ENCODE data around the gene TRMT112. TPM values are rescaled to one million over a fixed set of nuclear protein-coding genes. Genes with fewer than 3 reads are reported as not detected.
A peak's percentile ranks its signal among the peaks of the same experiment; 100 is the strongest.

The TRMT112 gene
- total RNA-seq, 1 experiment from 2014 or later: 341 TPM

GRCh38 chr11:64268893-64269539, 48.3 kb downstream of the TRMT112 start:
- Histone ChIP-seq H3K4me1 (ENCODE audit: control insufficient read depth, insufficient read depth, low read length) (peaks cover 13% of the 10 kb centered on the region), H3K27me3 (ENCODE audit: control insufficient read depth, insufficient read depth, low read length) (no peaks in the 10 kb centered on the region), H3K27ac (ENCODE audit: low read length) (peak overlapping the region; percentile 98), H3K9me3 (ENCODE audit: control insufficient read depth, insufficient read depth, low read depth, low read length) (no peaks in the 10 kb centered on the region), H3K4me3 (ENCODE audit: low read depth in 2 of 2, low read length in 2 of 2) (peak overlapping the region; percentile 67 to 69), H3K36me3 (ENCODE audit: control insufficient read depth, insufficient read depth, low read length) (no peaks in the 10 kb centered on the region; the same call in 1 of the 2 replicates)
- DNase-seq (ENCODE audit: low read depth, low spot score) (no peak), ATAC-seq (peak; percentile 20)
- TF ChIP-seq TCF7L2 (IDR thresholded peaks at IDR 0.05; ENCODE audit: low read depth, low read length) (no peak), REST (IDR thresholded peaks at IDR 0.05; ENCODE audit: insufficient read depth in 1 of 2, low read depth in 2 of 2, low read length in 1 of 2) (no peak), CTCF (IDR thresholded peaks at IDR 0.05) (no peak), POLR2AphosphoS5 (IDR thresholded peaks at IDR 0.05; ENCODE audit: low read depth, low read length) (no peak), SIN3A (IDR thresholded peaks at IDR 0.05; ENCODE audit: borderline replicate concordance, insufficient read depth, low read depth, low read length) (no peak)
- intact Hi-C loops (cut with micrococcal nuclease; ENCODE audit: unreplicated experiment) (no loop called here), in situ Hi-C loops (cut with HindIII; ENCODE audit: low pct_unique_long_range_greater_than_20kb, low sequenced_read_pairs) (no loop called here)
- POLR2A ChIA-PET: interaction anchor here (0.5 to 0.7 kb wide), 2 partner anchors 64 to 567 kb away, joined by 3 to 6 read pairs; no protein-coding TSS in a partner anchor
- BruUV-seq (replicated peaks): no TSS peak
- CTCF ChIA-PET: interaction anchor here (0.9 to 1.0 kb wide), 2 partner anchors 18 to 32 kb away, joined by 3 to 4 read pairs; partner anchors contain the start of gene PLCB3

- peaks cover 13% of the 10 kb centered on the region for H3K4me1 ChIP-seq (ENCODE audit: control insufficient read depth, insufficient read depth, low read length)
- peak overlapping the region; percentile 98 for H3K27ac ChIP-seq (ENCODE audit: low read length)
- intact Hi-C loops (cut with micrococcal nuclease; ENCODE audit: unreplicated experiment) (no loop called here), in situ Hi-C loops (cut with HindIII; ENCODE audit: low pct_unique_long_range_greater_than_20kb, low sequenced_read_pairs) (no loop called here)
- no TSS peak for BruUV-seq (replicated peaks)
- TF ChIP-seq POLR2AphosphoS5 (IDR thresholded peaks at IDR 0.05; ENCODE audit: low read depth, low read length) (0 out of 2 replicates have a peak, but pooled peaks have one; percentile 4), SIN3A (IDR thresholded peaks at IDR 0.05; ENCODE audit: borderline replicate concordance, insufficient read depth, low read depth, low read length) (no peak)
- CTCF ChIA-PET: interaction anchor here (0.7 kb wide), 2 partner anchors 16 to 58 kb away, joined by 6 to 12 read pairs; no protein-coding TSS in a partner anchor
- H3K4me3 ChIP-seq (ENCODE audit: low read depth in 2 of 2, low read length in 2 of 2): peak overlapping the region; percentile 67 to 69
- no peak for DNase-seq (ENCODE audit: low read depth, low spot score)
- no peak for ATAC-seq
- H3K27me3 ChIP-seq (ENCODE audit: control insufficient read depth, insufficient read depth, low read length): no peaks in the 10 kb centered on the region
- no peaks in the 10 kb centered on the region; the same call in 1 of the 2 replicates for H3K36me3 ChIP-seq (ENCODE audit: control insufficient read depth, insufficient read depth, low read length)
- no peaks in the 10 kb centered on the region for H3K9me3 ChIP-seq (ENCODE audit: control insufficient read depth, insufficient read depth, low read depth, low read length)
- POLR2A ChIA-PET: interaction anchor here (0.5 kb wide), 1 partner anchor 566 kb away, joined by 6 read pairs; no protein-coding TSS in a partner anchor
Observed at GRCh38 chr11:64268025-64268892, 49.1 kb downstream of the TRMT112 start.
